ENCODE data around the gene SLITRK3.
A peak's percentile ranks its signal among the peaks of the same experiment; 100 is the strongest.

SLITRK3 gene

DNA sequence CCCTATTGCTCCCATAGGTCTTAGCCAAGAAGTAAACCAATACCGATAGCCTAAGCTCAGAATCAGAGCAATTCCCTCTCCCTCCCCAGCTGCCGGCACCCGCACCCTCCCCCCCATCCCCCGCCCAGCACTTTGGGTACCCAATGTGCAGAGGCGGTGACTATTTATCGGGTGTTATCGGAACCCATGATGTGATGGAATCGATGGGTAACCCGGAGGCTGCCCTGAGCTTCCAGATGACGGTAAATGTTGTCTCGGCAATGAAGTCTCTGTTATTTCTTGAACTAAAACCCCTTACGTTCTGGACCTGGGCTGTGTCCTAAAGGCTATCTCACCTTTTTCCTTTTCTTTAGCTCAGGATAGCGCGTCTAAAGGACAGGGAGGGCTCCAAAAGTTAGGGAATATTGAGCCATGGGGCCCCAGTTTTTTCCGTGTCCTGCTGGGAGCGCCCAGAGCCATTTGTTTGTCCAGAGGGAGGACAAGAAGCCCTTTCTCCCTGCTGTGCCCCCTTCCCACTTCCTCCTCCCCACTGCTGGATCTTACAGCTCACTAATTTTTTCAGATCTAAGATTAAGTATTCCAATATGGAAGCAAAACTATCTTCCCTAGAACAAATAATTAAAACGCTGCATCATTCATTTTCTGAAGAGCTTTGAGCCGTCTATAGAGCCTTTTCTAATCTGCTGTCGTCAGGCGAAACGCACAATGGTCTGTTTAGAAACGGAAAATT is 1.5 kb downstream of the SLITRK3 start:
- no peak for DNase-seq
- H3K9me3 ChIP-seq (ENCODE audit: severe bottlenecking), result no peaks in the 10 kb centered on the region
- H3K27ac ChIP-seq, result no peak overlapping the region
- H3K36me3 ChIP-seq, result no peaks in the 10 kb centered on the region
- H3K27me3 ChIP-seq (ENCODE audit: insufficient read depth, low read depth, severe bottlenecking), result no peaks in the 10 kb centered on the region
- peak overlapping the region; percentile 85 for H3K4me3 ChIP-seq (ENCODE audit: low read depth, low read length)
- TF ChIP-seq, protein P1, sequence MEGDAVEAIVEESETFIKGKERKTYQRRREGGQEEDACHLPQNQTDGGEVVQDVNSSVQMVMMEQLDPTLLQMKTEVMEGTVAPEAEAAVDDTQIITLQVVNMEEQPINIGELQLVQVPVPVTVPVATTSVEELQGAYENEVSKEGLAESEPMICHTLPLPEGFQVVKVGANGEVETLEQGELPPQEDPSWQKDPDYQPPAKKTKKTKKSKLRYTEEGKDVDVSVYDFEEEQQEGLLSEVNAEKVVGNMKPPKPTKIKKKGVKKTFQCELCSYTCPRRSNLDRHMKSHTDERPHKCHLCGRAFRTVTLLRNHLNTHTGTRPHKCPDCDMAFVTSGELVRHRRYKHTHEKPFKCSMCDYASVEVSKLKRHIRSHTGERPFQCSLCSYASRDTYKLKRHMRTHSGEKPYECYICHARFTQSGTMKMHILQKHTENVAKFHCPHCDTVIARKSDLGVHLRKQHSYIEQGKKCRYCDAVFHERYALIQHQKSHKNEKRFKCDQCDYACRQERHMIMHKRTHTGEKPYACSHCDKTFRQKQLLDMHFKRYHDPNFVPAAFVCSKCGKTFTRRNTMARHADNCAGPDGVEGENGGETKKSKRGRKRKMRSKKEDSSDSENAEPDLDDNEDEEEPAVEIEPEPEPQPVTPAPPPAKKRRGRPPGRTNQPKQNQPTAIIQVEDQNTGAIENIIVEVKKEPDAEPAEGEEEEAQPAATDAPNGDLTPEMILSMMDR (IDR thresholded peaks at IDR 0.05; ENCODE audit: low read depth, low read length), result no peak

DNA sequence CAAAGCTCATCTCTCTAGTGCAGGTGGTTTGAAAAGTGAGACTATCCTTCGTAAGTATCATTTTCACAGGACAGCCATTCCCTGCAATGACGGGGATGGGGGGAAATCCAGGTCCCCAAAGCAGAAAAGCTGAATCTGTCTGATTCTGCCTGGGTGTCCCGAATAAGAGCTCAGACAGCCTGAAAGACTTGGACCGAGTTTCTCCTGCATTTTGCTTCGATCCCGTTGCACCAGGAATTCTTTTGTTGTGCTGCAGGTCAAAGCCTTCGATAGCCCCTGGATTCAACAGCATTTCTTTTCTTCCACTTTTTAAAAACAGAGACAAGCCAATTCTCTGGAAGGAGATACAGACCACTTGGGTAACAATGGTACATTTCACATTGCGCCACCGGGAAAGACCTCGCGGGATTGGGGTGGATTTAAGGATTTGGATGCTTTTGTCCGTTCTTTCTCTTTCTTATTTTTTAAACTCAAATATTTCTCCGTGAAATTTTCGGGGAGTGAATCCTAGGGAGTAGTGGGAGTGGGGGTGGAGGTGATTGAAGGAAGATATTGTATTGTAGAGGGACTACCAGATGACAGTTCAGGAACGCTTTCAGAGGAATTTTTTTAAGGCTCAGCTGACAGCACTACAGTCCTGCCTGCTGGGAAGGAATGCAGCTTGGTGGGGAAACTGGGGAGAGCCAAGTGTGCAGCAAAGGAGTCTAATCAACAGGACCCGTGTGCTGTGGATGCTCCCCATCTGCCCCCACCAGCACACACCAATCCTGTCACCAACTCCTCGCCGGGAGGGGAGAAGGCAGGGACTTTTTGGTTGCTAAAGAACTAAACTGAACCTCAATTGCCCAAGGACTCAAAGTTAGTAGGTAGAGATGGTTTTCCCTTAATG is 2.6 kb downstream of the SLITRK3 start:
- no peak overlapping the region for H3K4me3 ChIP-seq (ENCODE audit: low read depth, low read length)
- H3K36me3 ChIP-seq, result no peaks in the 10 kb centered on the region
- no peaks in the 10 kb centered on the region for H3K27me3 ChIP-seq (ENCODE audit: insufficient read depth, low read depth, severe bottlenecking)

DNA sequence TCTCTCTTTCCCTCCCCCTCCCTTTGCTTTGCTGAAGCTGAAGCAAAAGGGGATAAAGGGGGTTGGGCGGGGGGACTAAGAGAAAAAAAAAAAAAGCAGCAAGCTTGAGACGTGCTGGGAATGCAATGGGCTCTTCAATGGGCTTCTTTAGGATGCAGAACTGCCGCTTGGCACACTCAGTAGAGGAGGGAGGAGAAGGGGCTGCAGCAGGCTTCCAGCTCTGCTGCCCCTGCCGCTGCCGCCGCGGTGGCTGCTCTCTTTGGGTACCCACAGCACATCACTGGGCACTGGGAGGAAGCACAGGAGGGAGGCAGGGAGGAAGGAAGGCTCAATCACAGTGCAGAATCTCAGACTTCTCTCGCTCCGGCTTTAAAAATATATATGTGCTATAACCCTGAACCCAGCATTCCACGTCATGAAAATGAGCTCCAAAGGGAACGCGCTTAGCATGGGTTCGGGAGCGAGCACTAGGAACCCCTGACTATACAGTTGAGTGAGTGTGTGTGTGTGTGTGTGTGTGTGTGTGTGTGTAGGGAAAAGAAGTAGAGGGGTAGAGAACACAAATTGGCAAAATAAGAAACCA is 3.5 kb downstream of the SLITRK3 start:
- DNase-seq, result no peak
- Histone ChIP-seq H3K27ac (no peak overlapping the region), H3K27me3 (ENCODE audit: insufficient read depth, low read depth, severe bottlenecking) (no peaks in the 10 kb centered on the region)

More for the DNA sequence above, 2.6 kb downstream of the SLITRK3 start:
- DNase-seq, result no peak
- Histone ChIP-seq H3K9me3 (ENCODE audit: severe bottlenecking) (no peaks in the 10 kb centered on the region), H3K27ac (no peak overlapping the region)
- TF ChIP-seq, protein P1 (IDR thresholded peaks at IDR 0.05; ENCODE audit: low read depth, low read length), result no peak

DNA sequence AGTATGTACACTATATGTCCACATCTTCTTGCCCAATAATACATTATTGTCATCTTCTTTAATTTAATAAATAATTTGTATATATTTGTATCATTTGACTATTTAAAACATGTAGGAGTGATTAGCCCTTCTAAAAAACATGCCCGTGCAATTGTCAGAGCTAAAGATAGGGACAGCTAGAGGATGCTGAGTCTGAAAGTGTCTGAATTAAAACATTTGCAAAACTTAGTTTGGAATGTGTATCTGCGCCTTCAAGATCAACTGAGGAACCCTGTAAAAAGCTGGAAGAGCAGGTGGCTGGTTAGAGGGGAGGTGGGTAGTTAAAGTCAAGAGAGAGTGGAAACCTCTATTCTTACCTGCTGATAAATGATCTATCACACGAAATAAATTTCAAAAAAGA is 4.7 kb downstream of the SLITRK3 start:
- TF ChIP-seq, protein P1 (IDR thresholded peaks at IDR 0.05; ENCODE audit: low read depth, low read length), result no peak
- Histone ChIP-seq H3K36me3 (no peaks in the 10 kb centered on the region), H3K4me3 (ENCODE audit: low read depth, low read length) (no peak overlapping the region), H3K27me3 (ENCODE audit: insufficient read depth, low read depth, severe bottlenecking) (no peaks in the 10 kb centered on the region), H3K9me3 (ENCODE audit: severe bottlenecking) (no peaks in the 10 kb centered on the region), H3K27ac (no peak overlapping the region)
- no peak for DNase-seq

More for the DNA sequence above, 3.5 kb downstream of the SLITRK3 start:
- H3K4me3 ChIP-seq (ENCODE audit: low read depth, low read length), result no peak overlapping the region
- TF ChIP-seq, protein P1 (IDR thresholded peaks at IDR 0.05; ENCODE audit: low read depth, low read length), result no peak
- no peaks in the 10 kb centered on the region for H3K36me3 ChIP-seq
- no peaks in the 10 kb centered on the region for H3K9me3 ChIP-seq (ENCODE audit: severe bottlenecking)

DNA sequence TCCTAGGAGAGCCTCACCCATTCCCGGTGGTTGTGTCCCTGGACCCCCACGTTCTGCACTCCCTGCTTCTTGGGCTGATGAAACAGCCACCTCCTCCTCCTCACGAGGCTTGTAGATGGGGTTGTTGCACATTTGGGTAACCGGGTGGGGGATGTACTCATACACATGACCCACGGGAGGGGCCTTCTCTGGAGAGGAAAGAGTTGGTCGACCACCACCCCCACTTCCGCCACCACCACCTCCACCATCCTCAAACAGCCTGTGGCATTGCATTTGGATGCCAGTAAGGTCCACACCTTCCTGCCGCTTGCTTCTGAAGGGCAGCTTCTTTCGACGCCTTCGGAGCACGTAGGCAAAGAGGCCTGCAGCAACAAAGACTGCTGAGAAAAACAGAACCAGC is 7.7 kb downstream of the SLITRK3 start:
- H3K36me3 ChIP-seq, result no peaks in the 10 kb centered on the region
- H3K4me3 ChIP-seq (ENCODE audit: low read depth, low read length), result no peak overlapping the region
- TF ChIP-seq, protein P1 (IDR thresholded peaks at IDR 0.05; ENCODE audit: low read depth, low read length), result no peak
- no peaks in the 10 kb centered on the region for H3K9me3 ChIP-seq (ENCODE audit: severe bottlenecking)
- no peak for DNase-seq
- no peaks in the 10 kb centered on the region for H3K27me3 ChIP-seq (ENCODE audit: insufficient read depth, low read depth, severe bottlenecking)
- no peak overlapping the region for H3K27ac ChIP-seq
